IMR-90 (cell line): ENCODE data around the gene AMPD3. TPM values are rescaled to one million over a fixed set of nuclear protein-coding genes. Genes with fewer than 3 reads are reported as not detected.
A peak's percentile ranks its signal among the peaks of the same experiment; 100 is the strongest.

ENCODE experiments used
- ATAC-seq: fragments of 200-7000 bp; cut with Tn5 transposase; 2 replicates; pipeline ENCODE4 v1.9.1; 2020; ENCODE audit warnings: low read depth, mild to moderate bottlenecking, moderate library complexity
- BruUV-seq: library from RNA; stranded (reverse); fragments of 400-500 nt; replicated peaks from 2 replicates; lab custom pipeline; 2021; lab: Mats Ljungman, UMichigan
- CTCF ChIA-PET: fragments of 300-600 bp; formaldehyde crosslinking; extraction: SDS; loops from one replicate; lab custom pipeline; 2021; ENCODE audit warnings: antibody characterized with exemption; lab: Yijun Ruan, JAX
- POLR2A ChIA-PET: fragments of 300-600 bp; sonication (Branson Sonifier 250); formaldehyde crosslinking; loops from one replicate; lab custom pipeline; 2022; ENCODE audit warnings: antibody characterized with exemption; ENCODE audit not compliant: unreplicated experiment; lab: Charles Lee
- DNase-seq: peaks from one replicate; pipeline ENCODE4 v3.0.0; 2013
- H2AFZ ChIP-seq: replicated peaks from 2 replicates; pipeline ENCODE3; 2013; ENCODE audit warnings: low read length, mild to moderate bottlenecking; ENCODE audit not compliant: poor library complexity
- H2AK5ac ChIP-seq: 2 replicates; pipeline ENCODE4 v1.6.1; 2013; ENCODE audit warnings: low read depth, low read length, inconsistent platforms
- H2AK9ac ChIP-seq: replicated peaks from 2 replicates; pipeline ENCODE3; 2013; ENCODE audit warnings: mild to moderate bottlenecking, low read depth, low read length, moderate library complexity; ENCODE audit not compliant: poor library complexity
- H2BK120ac ChIP-seq: 2 replicates; pipeline ENCODE4 v1.6.1; 2013; ENCODE audit warnings: low read depth, low read length, inconsistent platforms
- H2BK15ac ChIP-seq: 3 replicates; pipeline ENCODE4 v1.6.1; 2013; ENCODE audit warnings: low read depth, low read length, inconsistent platforms
- H2BK20ac ChIP-seq: 2 replicates; pipeline ENCODE4 v1.6.1; 2013; ENCODE audit warnings: low read depth, mild to moderate bottlenecking, inconsistent platforms, low read length, moderate library complexity
- H2BK5ac ChIP-seq: 2 replicates; pipeline ENCODE4 v1.6.1; 2013; ENCODE audit warnings: mild to moderate bottlenecking, low read depth, low read length, inconsistent platforms; ENCODE audit not compliant: poor library complexity, severe bottlenecking
- H3K14ac ChIP-seq: replicated peaks from 2 replicates; pipeline ENCODE4 v1.6.1; 2013; ENCODE audit warnings: low read depth, low read length, inconsistent platforms
- H3K18ac ChIP-seq: 2 replicates; pipeline ENCODE4 v1.6.1; 2013; ENCODE audit warnings: low read depth, low read length, control low read depth
- H3K23ac ChIP-seq: 2 replicates; pipeline ENCODE4 v1.6.1; 2013; ENCODE audit warnings: low read depth, low read length, inconsistent platforms
- H3K27ac ChIP-seq: 2 replicates; pipeline ENCODE4 v1.5.1; 2013; ENCODE audit warnings: mild to moderate bottlenecking, control low read depth, low read length; ENCODE audit not compliant: insufficient read depth
- H3K27me3 ChIP-seq: 2 replicates; pipeline ENCODE4 v1.6.1; 2013; ENCODE audit warnings: low read length; ENCODE audit not compliant: control insufficient read depth, insufficient read depth
- H3K36me3 ChIP-seq: 2 replicates; pipeline ENCODE4 v1.6.1; 2013; ENCODE audit warnings: low read length, mixed read lengths; ENCODE audit not compliant: control insufficient read depth, insufficient read depth
- H3K4ac ChIP-seq: 2 replicates; pipeline ENCODE4 v1.6.1; 2013; ENCODE audit warnings: low read depth, low read length, inconsistent platforms
- H3K4me1 ChIP-seq: 2 replicates; pipeline ENCODE4 v1.6.1; 2013; ENCODE audit warnings: low read length, mixed read lengths; ENCODE audit not compliant: control insufficient read depth, insufficient read depth
- H3K4me2 ChIP-seq: 2 replicates; pipeline ENCODE4 v1.6.1; 2013; ENCODE audit warnings: low read depth, mild to moderate bottlenecking, control low read depth, low read length, moderate library complexity
- H3K4me3 ChIP-seq: 2 replicates; pipeline ENCODE4 v1.5.1; 2013; ENCODE audit warnings: low read depth, mild to moderate bottlenecking, control low read depth, low read length, moderate library complexity; ENCODE audit not compliant: insufficient read depth
- H3K56ac ChIP-seq: 2 replicates; pipeline ENCODE4 v1.6.1; 2013; ENCODE audit warnings: low read length, inconsistent platforms; ENCODE audit not compliant: insufficient read depth; ENCODE audit errors: extremely low read depth
- H3K79me1 ChIP-seq, 2 experiments: 2 replicates each; pipeline ENCODE4 v1.6.1; 2013; ENCODE audit warnings: low read length in 2 of 2, inconsistent platforms in 1 of 2, low read depth in 1 of 2
- H3K9ac ChIP-seq: 2 replicates; pipeline ENCODE4 v1.6.1; 2013; ENCODE audit warnings: low read depth, low read length, control low read depth
- H3K9me1 ChIP-seq: 2 replicates; pipeline ENCODE4 v1.6.1; 2013; ENCODE audit warnings: low read length, inconsistent platforms; ENCODE audit not compliant: insufficient read depth
- H3K9me3 ChIP-seq: 2 replicates; pipeline ENCODE4 v1.6.1; 2013; ENCODE audit warnings: low read length; ENCODE audit not compliant: control insufficient read depth, insufficient read depth
- H4K20me1 ChIP-seq: 2 replicates; pipeline ENCODE4 v1.6.1; 2013; ENCODE audit warnings: low read length, inconsistent platforms; ENCODE audit not compliant: insufficient read depth
- H4K5ac ChIP-seq: 2 replicates; pipeline ENCODE4 v1.6.1; 2013; ENCODE audit warnings: mild to moderate bottlenecking, low read depth, low read length, control low read depth
- H4K8ac ChIP-seq, 2 experiments: 2 replicates each; pipeline ENCODE4 v1.6.1; 2013; ENCODE audit warnings: low read depth in 2 of 2, low read length in 2 of 2, control low read depth in 1 of 2, inconsistent platforms in 1 of 2
- H4K91ac ChIP-seq: 2 replicates; pipeline ENCODE4 v1.6.1; 2013; ENCODE audit warnings: low read depth, low read length, inconsistent platforms; ENCODE audit not compliant: insufficient read depth
- BHLHE40 ChIP-seq: fragments of 150-350 bp; IDR thresholded peaks from 2 replicates; pipeline ENCODE4 v1.6.1; 2016; ENCODE audit warnings: mild to moderate bottlenecking, low read depth, low read length
- CEBPB ChIP-seq: IDR thresholded peaks from 2 replicates; pipeline ENCODE4 v1.6.1; 2012; ENCODE audit warnings: low read depth, low read length, improper control_type of control experiment
- CHD1 ChIP-seq: IDR thresholded peaks from 2 replicates; pipeline ENCODE4 v1.6.1; 2012; ENCODE audit warnings: low read depth, low read length, improper control_type of control experiment
- ELK1 ChIP-seq: fragments of 150-350 bp; IDR thresholded peaks from 2 replicates; pipeline ENCODE4 v1.6.1; 2016; ENCODE audit warnings: low read depth, mild to moderate bottlenecking, low read length, moderate library complexity, borderline replicate concordance
- FOS ChIP-seq: fragments of 150-350 bp; IDR thresholded peaks from 2 replicates; pipeline ENCODE4 v1.6.1; 2016; ENCODE audit warnings: low read depth, low read length
- MAFK ChIP-seq: IDR thresholded peaks from 2 replicates; pipeline ENCODE4 v1.6.1; 2012; ENCODE audit warnings: low read depth, low read length, improper control_type of control experiment
- MXI1 ChIP-seq: IDR thresholded peaks from 2 replicates; pipeline ENCODE4 v1.6.1; 2012; ENCODE audit warnings: low read depth, mild to moderate bottlenecking, low read length, moderate library complexity, borderline replicate concordance
- NFE2L2 ChIP-seq: fragments of 150-350 bp; IDR thresholded peaks from 2 replicates; pipeline ENCODE4 v1.6.1; 2016; ENCODE audit warnings: low read depth, mild to moderate bottlenecking, low read length
- POLR2A ChIP-seq: IDR thresholded peaks from 2 replicates; pipeline ENCODE4 v1.6.1; 2012; ENCODE audit warnings: mild to moderate bottlenecking, low read depth, low read length
- RAD21 ChIP-seq: IDR thresholded peaks from 2 replicates; pipeline ENCODE4 v1.6.1; 2012; ENCODE audit warnings: low read length, improper control_type of control experiment
- RCOR1 ChIP-seq: IDR thresholded peaks from 2 replicates; pipeline ENCODE4 v1.6.1; 2012; ENCODE audit warnings: mild to moderate bottlenecking, low read length, improper control_type of control experiment; ENCODE audit not compliant: insufficient replicate concordance
- whole genome bisulfite sequencing, 2 experiments: methylation state at CpG; one replicate each; pipeline versions ENCODE4 v1.1.5 to v1.1.7; 2013; ENCODE audit warnings: missing lambda C conversion rate in 2 of 2; ENCODE audit not compliant: insufficient read length in 1 of 2; ENCODE audit errors: extremely low coverage in 2 of 2; 5-methylcytosine and 5-hydroxymethylcytosine counted together
- dilution Hi-C: fragments of 300-500 bp; cut with HindIII; formaldehyde crosslinking; loops from one replicate; pipeline ENCODE4 v1.14.3; 2018; ENCODE audit warnings: low sequenced_read_pairs; ENCODE audit not compliant: unreplicated experiment
- in situ Hi-C: fragments of 300-500 bp; cut with MboI; formaldehyde crosslinking; loops from 3 replicates; pipeline ENCODE4 v1.14.3; 2019; ENCODE audit warnings: low sequenced_read_pairs, inconsistent platforms, mixed read lengths
- intact Hi-C: fragments of 100-400 bp; cut with micrococcal nuclease; formaldehyde crosslinking; loops from 2 replicates; pipeline ENCODE4 v1.10.0; 2022
- polyA plus RNA-seq, 3 experiments: library from polyadenylated mRNA; depleted of rRNA; stranded (reverse); fragments of >200 nt; gene quantifications; 2 replicates each; pipeline ENCODE4 v1.2.3, GENCODE V29; 2012; ENCODE audit warnings: low replicate concordance in 1 of 3
- total RNA-seq: library from RNA; depleted of rRNA; stranded (reverse); fragments of >200 nt; gene quantifications from 2 replicates; pipeline ENCODE4 v1.2.3, GENCODE V29; 2012
- TF ChIP-seq, protein P1 (sequence below): conservative IDR thresholded peaks from 2 replicates; pipeline ENCODE4 v1.5.1; 2012; ENCODE audit warnings: mild to moderate bottlenecking, low read depth, low read length, improper control_type of control experiment
- TF ChIP-seq, protein P2 (sequence below): fragments of 150-350 bp; IDR thresholded peaks from 2 replicates; pipeline ENCODE4 v1.6.1; 2017; ENCODE audit warnings: mild to moderate bottlenecking, antibody characterized with exemption, low read length, low read depth

AMPD3 gene
- total and polyA plus RNA-seq, 2 of the 4 experiments (the other 2 are of a cell fraction): 8.6 to 12.1 TPM

- peak; percentile 60 for ATAC-seq
- H3K9me3 ChIP-seq: no peaks in the 10 kb centered on the region
- H4K91ac ChIP-seq: peak overlapping the region; percentile 98
- H4K5ac ChIP-seq: peak overlapping the region; percentile 93
- H3K23ac ChIP-seq: peak overlapping the region; percentile 98
- H2AK9ac ChIP-seq: peak overlapping the region; percentile 99
- peak overlapping the region; percentile 88; the same call in 2 of the 3 replicates for H2BK15ac ChIP-seq
- in situ Hi-C loops (no loop called here), intact Hi-C loops (no loop called here), dilution Hi-C loops (no loop called here)
- no peaks in the 10 kb centered on the region; the same call in 1 of the 2 replicates for H3K27me3 ChIP-seq
- H3K27ac ChIP-seq: peak overlapping the region; percentile 89
- H4K20me1 ChIP-seq: peaks cover 16% of the 10 kb centered on the region
- peak overlapping the region; percentile 90 for H3K18ac ChIP-seq
- H2BK120ac ChIP-seq: peak overlapping the region; percentile 99
- peak overlapping the region; percentile 97 for H3K14ac ChIP-seq
- H2BK5ac ChIP-seq: peak overlapping the region; percentile 96
- ChIA-PET CTCF (interaction anchor here (0.7 to 1.4 kb wide), 2 partner anchors 9 to 15 kb away, joined by 3 to 5 read pairs; no protein-coding TSS in a partner anchor), POLR2A (interaction anchor here (1.3 kb wide), 1 partner anchor 148 kb away, joined by 4 read pairs; no protein-coding TSS in a partner anchor)
- peak overlapping the region; percentile 99 for H2BK20ac ChIP-seq
- peak overlapping the region; percentile 95 for H3K56ac ChIP-seq
- H3K79me1 ChIP-seq: peaks cover 13 to 47% of the 10 kb centered on the region in 2 experiments
- H4K8ac ChIP-seq: peak overlapping the region; percentile 78 to 92; a peak in 3 of 4 replicates
- H2AFZ ChIP-seq: peak overlapping the region; percentile 94
- TSS peak; percentile 35 for BruUV-seq
- DNase-seq: peak; percentile 90
- peak overlapping the region; percentile 49 for H3K4me3 ChIP-seq
- H3K9me1 ChIP-seq: peaks cover 13% of the 10 kb centered on the region
- H3K4me1 ChIP-seq: peaks cover 23% of the 10 kb centered on the region
- peak overlapping the region; percentile 87 for H3K4me2 ChIP-seq
- no peaks in the 10 kb centered on the region for H3K36me3 ChIP-seq
- H3K9ac ChIP-seq: peak overlapping the region; percentile 76
- 13% methylated on average over 11 of the region's 18 CpGs; no CpG with 5 or more reads in 1 of the 2 experiments for WGBS, 2 experiments
- peak overlapping the region; percentile 99 for H2AK5ac ChIP-seq
- H3K4ac ChIP-seq: peak overlapping the region; percentile 97
- no peak; the same call in 1 of the 2 replicates for TF ChIP-seq MAFK
- peak; percentile 57; the same call in 1 of the 2 replicates for TF ChIP-seq NFE2L2
- no peak for TF ChIP-seq CEBPB
- peak; percentile 71 for TF ChIP-seq POLR2A
- peak; percentile 75 for TF ChIP-seq BHLHE40
- peak; percentile 25 for TF ChIP-seq RCOR1
- TF ChIP-seq FOS: peak; percentile 85
- TF ChIP-seq MXI1: 0 out of 2 replicates have a peak, but pooled peaks have one; percentile 21
- TF ChIP-seq, protein P1, sequence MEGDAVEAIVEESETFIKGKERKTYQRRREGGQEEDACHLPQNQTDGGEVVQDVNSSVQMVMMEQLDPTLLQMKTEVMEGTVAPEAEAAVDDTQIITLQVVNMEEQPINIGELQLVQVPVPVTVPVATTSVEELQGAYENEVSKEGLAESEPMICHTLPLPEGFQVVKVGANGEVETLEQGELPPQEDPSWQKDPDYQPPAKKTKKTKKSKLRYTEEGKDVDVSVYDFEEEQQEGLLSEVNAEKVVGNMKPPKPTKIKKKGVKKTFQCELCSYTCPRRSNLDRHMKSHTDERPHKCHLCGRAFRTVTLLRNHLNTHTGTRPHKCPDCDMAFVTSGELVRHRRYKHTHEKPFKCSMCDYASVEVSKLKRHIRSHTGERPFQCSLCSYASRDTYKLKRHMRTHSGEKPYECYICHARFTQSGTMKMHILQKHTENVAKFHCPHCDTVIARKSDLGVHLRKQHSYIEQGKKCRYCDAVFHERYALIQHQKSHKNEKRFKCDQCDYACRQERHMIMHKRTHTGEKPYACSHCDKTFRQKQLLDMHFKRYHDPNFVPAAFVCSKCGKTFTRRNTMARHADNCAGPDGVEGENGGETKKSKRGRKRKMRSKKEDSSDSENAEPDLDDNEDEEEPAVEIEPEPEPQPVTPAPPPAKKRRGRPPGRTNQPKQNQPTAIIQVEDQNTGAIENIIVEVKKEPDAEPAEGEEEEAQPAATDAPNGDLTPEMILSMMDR: 0 out of 2 replicates have a peak, but pooled peaks have one; percentile 3
- TF ChIP-seq CHD1: peak; percentile 61
- no peak for TF ChIP-seq RAD21
- TF ChIP-seq, protein P2, sequence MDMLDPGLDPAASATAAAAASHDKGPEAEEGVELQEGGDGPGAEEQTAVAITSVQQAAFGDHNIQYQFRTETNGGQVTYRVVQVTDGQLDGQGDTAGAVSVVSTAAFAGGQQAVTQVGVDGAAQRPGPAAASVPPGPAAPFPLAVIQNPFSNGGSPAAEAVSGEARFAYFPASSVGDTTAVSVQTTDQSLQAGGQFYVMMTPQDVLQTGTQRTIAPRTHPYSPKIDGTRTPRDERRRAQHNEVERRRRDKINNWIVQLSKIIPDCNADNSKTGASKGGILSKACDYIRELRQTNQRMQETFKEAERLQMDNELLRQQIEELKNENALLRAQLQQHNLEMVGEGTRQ: no peak
- TF ChIP-seq ELK1: no peak
Measured at GRCh38 chr11:10455637-10456487, 798 bp downstream of the AMPD3 start.
